GM10266 (cell line): ENCODE results near the gene DYNC1LI2.

ENCODE experiments used
- DNase-seq: peaks from one replicate; pipeline ENCODE4 v3.0.0; 2012; ENCODE audit errors: extremely low spot score
- TF ChIP-seq, protein P1 (sequence below): IDR thresholded peaks from 2 replicates; pipeline ENCODE4 v1.5.1; 2012; ENCODE audit warnings: mild to moderate bottlenecking, low read depth; ENCODE audit not compliant: control insufficient read depth, insufficient read depth; ENCODE audit errors: missing control alignments

The DYNC1LI2 gene

DNA sequence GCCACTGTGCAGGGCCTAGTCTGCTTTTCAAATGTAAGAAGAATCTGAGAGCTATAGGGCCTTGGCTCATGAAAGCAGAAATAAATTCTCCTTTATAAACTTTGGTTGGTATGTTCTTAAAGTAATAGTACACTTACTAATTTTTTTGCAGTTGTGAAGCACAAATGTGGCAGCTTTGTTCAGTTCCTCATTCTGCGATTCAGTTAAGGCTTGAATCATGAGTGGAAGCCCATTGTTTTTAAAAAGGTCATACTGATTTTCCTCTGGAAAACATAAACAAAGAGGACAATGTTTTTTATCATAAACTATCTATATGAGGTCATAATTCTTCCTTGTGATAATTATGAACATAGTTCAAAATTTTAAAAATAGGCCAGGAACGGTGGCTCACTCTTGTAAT, 23.6 kb upstream of the DYNC1LI2 start:
- TF ChIP-seq, protein P1, sequence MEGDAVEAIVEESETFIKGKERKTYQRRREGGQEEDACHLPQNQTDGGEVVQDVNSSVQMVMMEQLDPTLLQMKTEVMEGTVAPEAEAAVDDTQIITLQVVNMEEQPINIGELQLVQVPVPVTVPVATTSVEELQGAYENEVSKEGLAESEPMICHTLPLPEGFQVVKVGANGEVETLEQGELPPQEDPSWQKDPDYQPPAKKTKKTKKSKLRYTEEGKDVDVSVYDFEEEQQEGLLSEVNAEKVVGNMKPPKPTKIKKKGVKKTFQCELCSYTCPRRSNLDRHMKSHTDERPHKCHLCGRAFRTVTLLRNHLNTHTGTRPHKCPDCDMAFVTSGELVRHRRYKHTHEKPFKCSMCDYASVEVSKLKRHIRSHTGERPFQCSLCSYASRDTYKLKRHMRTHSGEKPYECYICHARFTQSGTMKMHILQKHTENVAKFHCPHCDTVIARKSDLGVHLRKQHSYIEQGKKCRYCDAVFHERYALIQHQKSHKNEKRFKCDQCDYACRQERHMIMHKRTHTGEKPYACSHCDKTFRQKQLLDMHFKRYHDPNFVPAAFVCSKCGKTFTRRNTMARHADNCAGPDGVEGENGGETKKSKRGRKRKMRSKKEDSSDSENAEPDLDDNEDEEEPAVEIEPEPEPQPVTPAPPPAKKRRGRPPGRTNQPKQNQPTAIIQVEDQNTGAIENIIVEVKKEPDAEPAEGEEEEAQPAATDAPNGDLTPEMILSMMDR, result no peak
- no peak for DNase-seq

DNA sequence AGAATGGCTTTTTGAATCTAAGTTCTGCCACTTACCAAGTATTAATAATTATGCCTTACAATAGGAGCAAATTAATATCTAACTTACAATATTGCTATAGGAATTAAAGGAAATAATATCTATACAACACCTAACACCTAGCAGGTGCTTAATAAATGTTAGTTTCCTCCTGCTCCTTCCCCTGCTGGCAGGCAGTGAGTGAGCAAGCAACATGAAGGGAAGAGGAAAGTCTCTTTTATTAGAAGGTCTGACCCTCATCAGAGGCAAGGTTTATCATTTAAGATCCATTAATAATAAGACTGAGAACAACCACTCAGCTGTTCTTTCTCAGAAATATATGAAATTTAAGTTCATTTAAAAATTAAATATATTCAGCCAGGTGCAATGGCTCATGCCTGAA, 6.7 kb upstream of the DYNC1LI2 start:
- no peak for DNase-seq
- TF ChIP-seq, protein P1, result no peak

DNA sequence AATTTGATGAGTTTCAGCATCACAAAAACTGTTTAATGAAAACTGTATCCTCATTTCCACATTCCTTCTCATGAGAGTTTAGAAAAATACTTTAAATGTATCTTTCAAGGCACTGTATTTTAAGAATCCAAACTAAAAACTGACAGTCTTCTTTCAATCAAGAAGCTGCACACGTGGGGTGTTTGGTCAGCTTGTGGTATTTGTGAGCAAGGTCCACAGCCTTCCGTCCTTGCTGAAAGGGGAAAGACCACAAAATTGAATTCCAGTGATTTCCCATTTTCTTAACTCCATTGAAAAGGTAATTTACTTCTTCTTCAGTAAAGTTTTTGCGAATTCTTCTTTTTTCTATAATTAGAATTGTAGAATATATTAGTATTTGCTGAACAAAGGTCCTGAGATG, 3.4 kb upstream of the DYNC1LI2 start:
- TF ChIP-seq, protein P1, result no peak
- DNase-seq, result no peak

DNA sequence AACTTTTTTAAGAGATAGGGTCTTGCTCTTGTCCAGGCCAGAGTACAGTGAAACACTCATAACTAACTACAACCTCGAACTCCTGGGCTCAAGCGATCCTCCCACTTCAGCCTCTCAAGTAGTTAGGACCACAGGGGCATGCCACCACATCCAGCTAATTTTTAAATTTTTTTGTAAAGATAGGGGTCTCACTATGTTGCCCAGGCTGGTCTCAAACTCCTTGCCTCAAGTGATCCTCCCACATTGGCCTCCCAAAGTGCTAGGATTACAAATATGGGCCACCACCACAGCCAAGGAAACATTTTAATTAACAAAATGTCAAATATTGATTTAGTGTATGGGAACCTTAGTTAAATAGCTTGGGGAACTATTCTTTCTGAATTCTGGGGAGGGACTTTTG, 2.8 kb upstream of the DYNC1LI2 start:
- TF ChIP-seq, protein P1, result no peak
- no peak for DNase-seq

DNA sequence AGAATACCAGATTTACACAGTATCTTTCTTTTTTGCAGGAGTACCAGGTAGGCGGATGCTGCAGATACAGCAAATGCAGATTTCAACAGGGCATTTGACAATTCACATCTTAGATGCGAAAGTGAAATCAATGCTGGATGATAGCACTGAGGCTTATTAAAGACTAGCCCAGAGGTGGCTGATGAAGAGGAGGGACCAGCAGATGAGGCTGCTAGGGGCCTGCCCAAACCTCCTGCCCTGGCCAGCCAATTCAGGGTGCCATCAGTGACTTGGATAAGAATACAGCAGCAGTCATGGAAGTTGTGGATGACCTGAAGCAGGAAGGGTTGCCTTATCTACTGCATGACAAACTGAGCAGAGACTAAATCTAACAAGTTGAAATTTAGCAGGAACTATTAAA, 1.5 kb upstream of the DYNC1LI2 start:
- DNase-seq, result no peak
- TF ChIP-seq, protein P1, result no peak

DNA sequence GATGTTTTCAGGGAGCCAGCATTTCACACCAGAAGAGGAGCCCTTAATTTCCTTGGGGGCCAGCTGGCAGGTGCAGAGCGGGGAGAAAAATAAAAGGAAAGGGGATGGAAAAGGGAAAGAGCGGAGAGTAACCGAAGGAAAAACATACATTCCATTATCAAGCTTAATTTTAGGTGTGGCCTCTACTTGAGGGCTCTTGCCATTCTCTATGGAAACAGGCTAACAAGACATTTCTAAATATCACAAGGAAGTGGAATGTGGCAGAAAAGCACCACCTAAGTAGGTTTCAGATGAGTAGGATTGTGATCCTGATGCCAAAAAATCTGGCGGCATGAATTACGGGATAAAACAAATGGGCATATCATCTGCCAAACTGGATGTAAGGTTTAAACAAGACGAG, 970 bp upstream of the DYNC1LI2 start:
- DNase-seq, result no peak
- TF ChIP-seq, protein P1, result no peak

DNA sequence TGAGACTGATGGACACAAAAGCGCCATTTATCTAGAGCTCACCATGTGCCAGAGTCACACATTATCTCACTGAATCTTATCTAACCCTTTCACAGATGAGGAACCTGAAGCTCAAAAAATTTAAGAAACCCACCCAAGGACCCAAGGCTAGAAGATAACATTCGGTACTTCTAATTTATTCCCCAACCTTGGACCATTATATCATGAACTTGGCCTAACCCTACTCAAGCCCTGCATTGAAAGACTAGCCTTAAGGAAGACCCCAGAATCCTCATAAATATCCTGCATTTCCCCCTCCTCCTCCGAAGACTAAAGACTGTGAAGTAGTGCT, 548 bp upstream of the DYNC1LI2 start:
- TF ChIP-seq, protein P1, result no peak
- DNase-seq, result peak; percentile 18
